Sigmoid colon (tissue), 4 donors: Measurements from ENCODE around the gene MRPL21.

Experiments used
- EP300 ChIP-seq, 4 donors: sonication (generic); formaldehyde crosslinking; IDR thresholded peaks; one replicate each; pipeline ENCODE4 v1.6.1; 2017; ENCODE audit warnings: antibody characterized with exemption in 4 of 4
- POLR2A ChIP-seq, 2 donors: fragments of 450-650 bp; IDR thresholded peaks; one replicate each; pipeline ENCODE4 v1.6.1; 2016; ENCODE audit warnings: antibody characterized with exemption in 2 of 2, mild to moderate bottlenecking in 2 of 2, moderate library complexity in 2 of 2
- TF ChIP-seq, protein P1 (sequence below), 4 experiments: fragments of 450-650 bp in 3 of 4; fragments of 200-600 bp in 1 of 4; IDR thresholded peaks; one replicate each; pipeline ENCODE4 v1.5.1; 2016 to 2019; ENCODE audit warnings: antibody characterized with exemption in 4 of 4, mild to moderate bottlenecking in 3 of 4, moderate library complexity in 2 of 4

DNA sequence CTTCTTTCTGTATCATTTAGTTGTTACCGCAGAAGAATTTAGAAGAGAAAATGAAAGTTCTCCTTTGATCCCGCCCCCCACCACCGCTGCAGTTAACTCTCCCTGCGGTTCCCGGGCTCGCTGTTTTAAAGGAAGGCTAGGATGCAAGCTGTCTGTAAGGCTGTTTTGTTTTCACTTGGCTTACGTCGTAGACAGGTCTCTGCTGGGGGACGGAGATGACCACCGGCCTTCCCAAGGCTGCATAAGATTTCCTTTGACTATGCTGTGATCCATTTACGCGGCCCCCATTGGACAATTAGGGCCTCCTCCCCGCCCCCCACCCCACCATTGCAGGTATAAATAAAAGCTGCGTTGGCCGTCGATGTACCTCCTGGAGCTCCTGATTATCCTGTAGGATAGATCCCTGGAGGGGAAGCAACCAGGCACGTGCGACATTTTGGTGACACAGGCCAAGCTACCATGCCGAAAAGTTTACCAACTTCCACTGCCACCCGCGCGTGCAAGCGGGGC, 60.5 kb downstream of the MRPL21 start:
- TF ChIP-seq, protein P1, sequence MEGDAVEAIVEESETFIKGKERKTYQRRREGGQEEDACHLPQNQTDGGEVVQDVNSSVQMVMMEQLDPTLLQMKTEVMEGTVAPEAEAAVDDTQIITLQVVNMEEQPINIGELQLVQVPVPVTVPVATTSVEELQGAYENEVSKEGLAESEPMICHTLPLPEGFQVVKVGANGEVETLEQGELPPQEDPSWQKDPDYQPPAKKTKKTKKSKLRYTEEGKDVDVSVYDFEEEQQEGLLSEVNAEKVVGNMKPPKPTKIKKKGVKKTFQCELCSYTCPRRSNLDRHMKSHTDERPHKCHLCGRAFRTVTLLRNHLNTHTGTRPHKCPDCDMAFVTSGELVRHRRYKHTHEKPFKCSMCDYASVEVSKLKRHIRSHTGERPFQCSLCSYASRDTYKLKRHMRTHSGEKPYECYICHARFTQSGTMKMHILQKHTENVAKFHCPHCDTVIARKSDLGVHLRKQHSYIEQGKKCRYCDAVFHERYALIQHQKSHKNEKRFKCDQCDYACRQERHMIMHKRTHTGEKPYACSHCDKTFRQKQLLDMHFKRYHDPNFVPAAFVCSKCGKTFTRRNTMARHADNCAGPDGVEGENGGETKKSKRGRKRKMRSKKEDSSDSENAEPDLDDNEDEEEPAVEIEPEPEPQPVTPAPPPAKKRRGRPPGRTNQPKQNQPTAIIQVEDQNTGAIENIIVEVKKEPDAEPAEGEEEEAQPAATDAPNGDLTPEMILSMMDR (IDR thresholded peaks at IDR 0.05): no peak
- TF ChIP-seq EP300 (IDR thresholded peaks at IDR 0.05) (no peak), POLR2A (IDR thresholded peaks at IDR 0.05) (no peak)
